ENCODE measurements around the gene TFDP2.

DNA sequence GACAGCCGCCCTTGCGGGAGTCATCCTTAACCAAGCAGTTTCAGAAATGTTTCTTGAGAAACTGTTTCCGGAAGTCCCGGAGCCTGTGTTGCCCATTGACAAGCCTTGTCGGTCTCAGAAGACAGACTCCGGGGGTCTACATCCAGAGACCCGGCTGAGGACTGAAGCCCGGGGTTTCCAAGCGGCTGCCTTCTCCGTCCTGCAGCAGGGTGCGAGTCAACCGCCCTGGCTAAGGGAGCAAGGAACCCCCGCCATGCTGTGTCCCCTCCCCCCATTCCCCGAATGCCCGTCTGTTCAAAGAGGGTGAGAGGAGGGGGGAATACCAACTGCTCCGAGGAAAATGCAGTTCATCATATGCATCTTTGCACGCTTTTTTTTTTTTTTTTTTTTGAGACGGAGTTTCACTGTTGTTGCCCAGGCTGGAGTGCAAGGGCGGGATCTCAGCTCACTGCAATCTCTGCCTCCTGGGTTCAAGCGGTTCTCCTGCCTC lies 211.3 kb downstream of the TFDP2 start:
- TF ChIP-seq, protein P1, sequence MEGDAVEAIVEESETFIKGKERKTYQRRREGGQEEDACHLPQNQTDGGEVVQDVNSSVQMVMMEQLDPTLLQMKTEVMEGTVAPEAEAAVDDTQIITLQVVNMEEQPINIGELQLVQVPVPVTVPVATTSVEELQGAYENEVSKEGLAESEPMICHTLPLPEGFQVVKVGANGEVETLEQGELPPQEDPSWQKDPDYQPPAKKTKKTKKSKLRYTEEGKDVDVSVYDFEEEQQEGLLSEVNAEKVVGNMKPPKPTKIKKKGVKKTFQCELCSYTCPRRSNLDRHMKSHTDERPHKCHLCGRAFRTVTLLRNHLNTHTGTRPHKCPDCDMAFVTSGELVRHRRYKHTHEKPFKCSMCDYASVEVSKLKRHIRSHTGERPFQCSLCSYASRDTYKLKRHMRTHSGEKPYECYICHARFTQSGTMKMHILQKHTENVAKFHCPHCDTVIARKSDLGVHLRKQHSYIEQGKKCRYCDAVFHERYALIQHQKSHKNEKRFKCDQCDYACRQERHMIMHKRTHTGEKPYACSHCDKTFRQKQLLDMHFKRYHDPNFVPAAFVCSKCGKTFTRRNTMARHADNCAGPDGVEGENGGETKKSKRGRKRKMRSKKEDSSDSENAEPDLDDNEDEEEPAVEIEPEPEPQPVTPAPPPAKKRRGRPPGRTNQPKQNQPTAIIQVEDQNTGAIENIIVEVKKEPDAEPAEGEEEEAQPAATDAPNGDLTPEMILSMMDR (IDR thresholded peaks at IDR 0.05), result no peak
- TF ChIP-seq POLR2A (IDR thresholded peaks at IDR 0.05), result no peak
